Measurements from ENCODE around the gene ASS1. TPM values are rescaled to one million over a fixed set of nuclear protein-coding genes. Genes with fewer than 3 reads are reported as not detected.

ASS1 gene
- total and polyA plus RNA-seq, 9 donors = 63.4 to 238 (median 87.0) TPM

DNA sequence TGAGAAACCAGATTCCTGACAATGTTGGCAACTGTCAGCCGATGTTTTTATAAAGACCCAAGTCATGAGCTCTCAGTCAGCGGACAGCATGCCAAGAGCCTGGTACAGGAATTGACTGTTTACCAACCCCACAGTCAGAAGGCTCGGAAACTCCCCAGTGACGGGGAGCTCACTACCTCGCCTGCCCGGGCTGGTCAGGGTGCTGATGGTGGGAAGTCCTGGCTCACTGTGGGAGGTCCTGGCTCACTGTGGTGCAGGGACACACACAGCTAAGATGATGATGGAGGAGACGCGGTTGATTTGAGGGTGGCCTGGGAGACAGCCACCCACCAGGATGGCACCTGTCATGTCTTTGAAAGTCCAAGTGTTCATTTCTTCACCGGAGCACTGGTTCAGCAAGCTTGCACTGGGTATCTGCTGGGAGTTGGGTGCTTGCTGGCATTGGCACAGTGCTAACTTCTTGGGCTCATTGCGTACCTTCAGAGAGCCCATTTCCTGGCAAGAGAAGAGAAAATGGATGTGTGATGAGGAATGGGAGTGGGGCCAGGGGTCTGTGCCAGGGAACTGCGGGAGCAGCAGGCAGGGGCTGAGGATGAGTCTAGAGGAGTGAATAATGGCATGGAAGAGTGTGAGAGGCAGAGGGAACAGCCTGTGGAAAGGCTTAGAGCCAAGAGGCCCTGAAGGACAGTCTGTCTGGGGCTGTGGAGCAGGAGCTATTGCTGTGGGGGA is 15.3 kb downstream of the ASS1 start:
- TF ChIP-seq EP300 (IDR thresholded peaks at IDR 0.05) (no peak), POLR2A (IDR thresholded peaks at IDR 0.05) (no peak)
- TF ChIP-seq, protein P1, sequence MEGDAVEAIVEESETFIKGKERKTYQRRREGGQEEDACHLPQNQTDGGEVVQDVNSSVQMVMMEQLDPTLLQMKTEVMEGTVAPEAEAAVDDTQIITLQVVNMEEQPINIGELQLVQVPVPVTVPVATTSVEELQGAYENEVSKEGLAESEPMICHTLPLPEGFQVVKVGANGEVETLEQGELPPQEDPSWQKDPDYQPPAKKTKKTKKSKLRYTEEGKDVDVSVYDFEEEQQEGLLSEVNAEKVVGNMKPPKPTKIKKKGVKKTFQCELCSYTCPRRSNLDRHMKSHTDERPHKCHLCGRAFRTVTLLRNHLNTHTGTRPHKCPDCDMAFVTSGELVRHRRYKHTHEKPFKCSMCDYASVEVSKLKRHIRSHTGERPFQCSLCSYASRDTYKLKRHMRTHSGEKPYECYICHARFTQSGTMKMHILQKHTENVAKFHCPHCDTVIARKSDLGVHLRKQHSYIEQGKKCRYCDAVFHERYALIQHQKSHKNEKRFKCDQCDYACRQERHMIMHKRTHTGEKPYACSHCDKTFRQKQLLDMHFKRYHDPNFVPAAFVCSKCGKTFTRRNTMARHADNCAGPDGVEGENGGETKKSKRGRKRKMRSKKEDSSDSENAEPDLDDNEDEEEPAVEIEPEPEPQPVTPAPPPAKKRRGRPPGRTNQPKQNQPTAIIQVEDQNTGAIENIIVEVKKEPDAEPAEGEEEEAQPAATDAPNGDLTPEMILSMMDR (IDR thresholded peaks at IDR 0.05) = no peak
- intact Hi-C loops (cut with DNase I) = loop anchor here (2.0 to 10.0 kb wide), 3 partner anchors 222 to 405 kb away; no protein-coding TSS in a partner anchor
- DNase-seq = no peak
- H3K4me1 ChIP-seq (ENCODE audit: insufficient read depth) = no peaks in the 10 kb centered on the region
- no peak overlapping the region for H3K4me3 ChIP-seq
- H3K27me3 ChIP-seq = no peaks in the 10 kb centered on the region
- no peak overlapping the region for H3K27ac ChIP-seq
- H3K9me3 ChIP-seq = no peaks in the 10 kb centered on the region
- 81 to 83% (median 82%) methylated on average over 11 of the region's 11 CpGs for WGBS, 3 donors
- no peaks in the 10 kb centered on the region for H3K36me3 ChIP-seq

DNA sequence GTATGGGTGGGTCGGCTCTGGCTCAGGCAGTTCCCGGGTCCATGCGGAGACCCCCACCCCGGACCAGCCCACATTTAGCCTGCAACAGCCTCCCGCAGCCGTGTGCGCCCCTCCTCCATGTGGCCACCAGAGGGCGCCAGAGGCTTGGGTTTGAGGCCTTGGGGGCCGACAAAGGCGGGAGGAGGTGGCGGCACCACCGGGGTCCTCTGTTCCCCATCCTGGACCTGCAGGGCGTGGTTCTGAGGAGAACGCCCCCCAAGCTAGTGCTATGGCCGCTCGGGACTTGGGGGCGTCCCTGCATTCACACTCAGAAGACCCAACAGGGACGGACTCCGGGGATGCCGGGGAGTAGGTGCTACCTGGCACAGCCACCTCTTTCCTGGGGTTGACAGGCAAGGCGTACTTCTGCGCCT is 16.5 kb downstream of the ASS1 start:
- Histone ChIP-seq H3K27ac (no peak overlapping the region), H3K4me1 (ENCODE audit: insufficient read depth) (no peaks in the 10 kb centered on the region), H3K27me3 (no peaks in the 10 kb centered on the region), H3K4me3 (no peak overlapping the region), H3K9me3 (no peaks in the 10 kb centered on the region), H3K36me3 (no peaks in the 10 kb centered on the region)
- peak; percentile 46 to 79 (median 71) for DNase-seq
- intact Hi-C loops (cut with DNase I) = loop anchor here (2.0 to 10.0 kb wide), 3 partner anchors 221 to 404 kb away; no protein-coding TSS in a partner anchor
- 19 to 35% (median 24%) methylated on average over 16 to 22 of the region's 22 CpGs for WGBS, 3 donors
- TF ChIP-seq, protein P1 (IDR thresholded peaks at IDR 0.05) = peak; percentile 73 to 87 (median 84)
- TF ChIP-seq EP300 (IDR thresholded peaks at IDR 0.05) = no peak

DNA sequence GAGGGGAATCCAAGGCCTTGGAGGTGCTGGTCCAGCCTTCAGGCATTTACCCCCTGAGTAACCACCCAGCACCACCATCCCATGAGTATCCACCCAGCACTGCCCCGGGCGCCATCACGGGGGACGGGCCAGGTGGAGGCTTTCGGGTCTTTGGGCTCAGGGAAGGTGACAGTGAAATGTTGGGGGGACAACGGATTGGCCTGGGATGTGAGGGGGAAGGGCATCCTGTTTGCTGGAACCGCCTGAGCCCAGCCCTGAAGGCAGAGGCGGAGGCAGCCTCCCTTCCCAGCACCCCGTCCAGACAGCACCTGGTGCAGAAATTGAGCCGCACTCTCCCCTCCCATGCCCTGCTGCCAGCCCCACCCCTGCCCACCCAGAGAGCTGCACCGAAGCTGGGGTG is 17.0 kb downstream of the ASS1 start:
- 83 to 90% (median 84%) methylated on average over 11 of the region's 11 CpGs for WGBS, 3 donors
- DNase-seq = no peak
- H3K4me1 ChIP-seq (ENCODE audit: insufficient read depth) = no peaks in the 10 kb centered on the region
- TF ChIP-seq POLR2A (IDR thresholded peaks at IDR 0.05) (no peak), EP300 (IDR thresholded peaks at IDR 0.05) (no peak)
- TF ChIP-seq, protein P1 (IDR thresholded peaks at IDR 0.05) = no peak
- no peak overlapping the region for H3K27ac ChIP-seq
- no peaks in the 10 kb centered on the region for H3K27me3 ChIP-seq
- intact Hi-C loops (cut with DNase I) = loop anchor here (2.0 to 10.0 kb wide), 3 partner anchors 221 to 403 kb away; no protein-coding TSS in a partner anchor
- no peaks in the 10 kb centered on the region for H3K36me3 ChIP-seq
- H3K4me3 ChIP-seq = no peak overlapping the region
- H3K9me3 ChIP-seq = no peaks in the 10 kb centered on the region

DNA sequence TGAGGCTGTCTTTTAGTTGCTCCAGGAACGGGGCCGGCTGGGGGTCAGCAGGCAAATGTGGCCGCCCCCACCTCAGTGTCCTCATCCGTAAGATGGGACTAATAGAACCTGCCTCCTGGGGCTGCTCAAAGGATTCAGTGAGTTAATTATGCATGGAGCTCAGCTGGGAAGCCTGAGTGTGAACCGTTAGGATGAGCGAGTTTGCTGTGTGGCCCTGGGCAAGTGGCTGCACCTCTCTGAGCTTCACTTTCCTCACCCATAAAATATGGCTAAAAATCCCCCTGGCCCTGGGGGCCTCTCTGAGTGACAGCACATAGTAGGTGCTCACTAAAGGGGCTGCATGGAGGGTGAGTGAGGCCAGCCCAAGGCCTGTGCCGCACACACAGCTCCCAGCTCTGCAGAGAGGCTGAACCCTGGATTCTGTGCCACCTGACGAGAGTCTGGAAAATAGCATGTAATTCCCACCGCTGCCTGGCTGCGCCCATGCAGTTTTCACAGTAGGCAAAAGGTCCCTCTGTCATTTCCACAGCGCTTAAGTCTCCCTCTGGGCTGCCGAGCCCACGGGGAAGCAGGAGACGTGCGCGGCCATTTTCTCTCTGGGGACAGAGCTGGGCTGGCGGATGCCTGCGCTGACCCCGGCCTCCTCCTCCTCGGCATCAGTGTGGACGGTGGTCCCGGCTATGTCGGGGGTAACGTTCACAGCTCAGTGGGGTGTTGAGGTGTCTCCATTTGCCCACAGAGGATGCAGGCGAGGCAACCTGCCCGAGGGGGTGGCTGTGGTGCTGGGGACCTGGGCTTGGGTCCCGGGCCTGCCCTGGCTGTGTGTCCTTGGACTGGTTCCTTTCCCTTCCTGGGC is 18.2 kb downstream of the ASS1 start:
- Histone ChIP-seq H3K27ac (no peak overlapping the region), H3K36me3 (no peaks in the 10 kb centered on the region), H3K9me3 (no peaks in the 10 kb centered on the region), H3K27me3 (no peaks in the 10 kb centered on the region), H3K4me1 (ENCODE audit: insufficient read depth) (no peaks in the 10 kb centered on the region), H3K4me3 (no peak overlapping the region)
- DNase-seq = no peak
- intact Hi-C loops (cut with DNase I) = loop anchor here in 3 of 4 donors (5.0 to 10.0 kb wide), 2 partner anchors 219 to 402 kb away; no protein-coding TSS in a partner anchor
- no peak for TF ChIP-seq EP300 (IDR thresholded peaks at IDR 0.05)
- 94 to 97% (median 95%) methylated on average over 25 to 27 of the region's 27 CpGs for WGBS, 3 donors
